OCI-LY7 (cell line): ENCODE data around the gene RNF144B.

Experiments
- EZH2phosphoT487 ChIP-seq: fragments of 200-600 bp; sonication (generic); IDR thresholded peaks from 2 replicates; pipeline ENCODE4 v1.6.1; 2018; ENCODE audit warnings: low read depth, borderline replicate concordance, mild to moderate bottlenecking, mixed run types, antibody characterized with exemption, low read length, moderate library complexity, mixed read lengths
- TF ChIP-seq, protein P1 (sequence below): fragments of 200-600 bp; sonication (generic); conservative IDR thresholded peaks from 2 replicates; pipeline ENCODE4 v1.5.1; 2014; ENCODE audit warnings: mild to moderate bottlenecking, antibody characterized with exemption, low read length, moderate library complexity, mixed read lengths

DNA sequence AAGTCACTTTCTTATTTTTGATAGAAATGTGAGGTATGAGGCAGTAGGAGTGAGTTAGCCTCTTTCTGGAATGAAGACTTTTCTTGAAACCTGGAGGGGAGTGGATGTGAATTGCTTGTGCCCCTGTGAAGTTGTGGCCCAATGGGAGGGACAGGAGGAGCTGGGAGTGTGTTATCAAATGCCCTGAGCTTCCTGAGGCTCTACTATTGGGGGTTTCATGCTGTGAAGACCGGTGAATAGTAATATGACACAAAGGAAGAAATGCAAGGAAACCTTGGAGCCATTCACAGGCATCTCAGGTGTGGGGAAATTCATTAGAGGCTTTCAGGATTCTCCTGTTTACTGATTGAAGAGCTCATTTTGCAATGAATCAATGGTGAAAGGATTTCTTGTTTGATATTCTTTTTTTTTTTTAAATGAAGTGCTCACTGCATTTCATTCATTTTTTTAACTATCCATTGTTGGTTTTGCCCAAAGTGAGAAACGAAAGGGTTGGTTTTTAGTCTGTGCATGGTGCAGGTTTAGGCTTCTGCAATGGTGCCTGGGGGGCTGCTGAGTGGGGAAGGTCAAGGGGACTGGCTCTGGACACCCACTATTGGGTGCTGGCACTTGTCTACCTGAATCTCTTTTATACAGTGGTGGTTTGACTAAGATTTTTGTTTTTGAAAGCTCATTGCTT lies 8.2 kb downstream of the RNF144B start:
- TF ChIP-seq, protein P1, sequence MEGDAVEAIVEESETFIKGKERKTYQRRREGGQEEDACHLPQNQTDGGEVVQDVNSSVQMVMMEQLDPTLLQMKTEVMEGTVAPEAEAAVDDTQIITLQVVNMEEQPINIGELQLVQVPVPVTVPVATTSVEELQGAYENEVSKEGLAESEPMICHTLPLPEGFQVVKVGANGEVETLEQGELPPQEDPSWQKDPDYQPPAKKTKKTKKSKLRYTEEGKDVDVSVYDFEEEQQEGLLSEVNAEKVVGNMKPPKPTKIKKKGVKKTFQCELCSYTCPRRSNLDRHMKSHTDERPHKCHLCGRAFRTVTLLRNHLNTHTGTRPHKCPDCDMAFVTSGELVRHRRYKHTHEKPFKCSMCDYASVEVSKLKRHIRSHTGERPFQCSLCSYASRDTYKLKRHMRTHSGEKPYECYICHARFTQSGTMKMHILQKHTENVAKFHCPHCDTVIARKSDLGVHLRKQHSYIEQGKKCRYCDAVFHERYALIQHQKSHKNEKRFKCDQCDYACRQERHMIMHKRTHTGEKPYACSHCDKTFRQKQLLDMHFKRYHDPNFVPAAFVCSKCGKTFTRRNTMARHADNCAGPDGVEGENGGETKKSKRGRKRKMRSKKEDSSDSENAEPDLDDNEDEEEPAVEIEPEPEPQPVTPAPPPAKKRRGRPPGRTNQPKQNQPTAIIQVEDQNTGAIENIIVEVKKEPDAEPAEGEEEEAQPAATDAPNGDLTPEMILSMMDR, result no peak
- no peak for TF ChIP-seq EZH2phosphoT487
